Adipocyte (in vitro differentiated cells): ENCODE data around the gene GORAB.

Experiments used
- DNase-seq: peaks from one replicate; pipeline ENCODE4 v3.0.0-alpha.2; 2015; ENCODE audit warnings: low read depth
- H3K27me3 ChIP-seq: replicated peaks from 2 replicates; pipeline ENCODE4 v1.7.0; 2013; ENCODE audit warnings: mild to moderate bottlenecking, low read length, moderate library complexity; ENCODE audit not compliant: control insufficient read depth, insufficient read depth
- H3K36me3 ChIP-seq: 2 replicates; pipeline ENCODE4 v1.7.0; 2013; ENCODE audit warnings: low read length, mild to moderate bottlenecking, moderate library complexity; ENCODE audit not compliant: control insufficient read depth, insufficient read depth, severe bottlenecking
- H3K4me1 ChIP-seq: 2 replicates; pipeline ENCODE4 v1.7.0; 2013; ENCODE audit warnings: mild to moderate bottlenecking, low read length, moderate library complexity; ENCODE audit not compliant: control insufficient read depth, insufficient read depth
- H3K4me3 ChIP-seq: 2 replicates; pipeline ENCODE4 v1.7.0; 2013; ENCODE audit warnings: mild to moderate bottlenecking, low read length, moderate library complexity
- H3K9ac ChIP-seq: 2 replicates; pipeline ENCODE4 v1.7.0; 2013; ENCODE audit warnings: mild to moderate bottlenecking, low read length, moderate library complexity
- H3K9me3 ChIP-seq: 2 replicates; pipeline ENCODE4 v1.7.0; 2013; ENCODE audit warnings: mild to moderate bottlenecking, low read length, moderate library complexity; ENCODE audit not compliant: control insufficient read depth

The GORAB gene, protein sequence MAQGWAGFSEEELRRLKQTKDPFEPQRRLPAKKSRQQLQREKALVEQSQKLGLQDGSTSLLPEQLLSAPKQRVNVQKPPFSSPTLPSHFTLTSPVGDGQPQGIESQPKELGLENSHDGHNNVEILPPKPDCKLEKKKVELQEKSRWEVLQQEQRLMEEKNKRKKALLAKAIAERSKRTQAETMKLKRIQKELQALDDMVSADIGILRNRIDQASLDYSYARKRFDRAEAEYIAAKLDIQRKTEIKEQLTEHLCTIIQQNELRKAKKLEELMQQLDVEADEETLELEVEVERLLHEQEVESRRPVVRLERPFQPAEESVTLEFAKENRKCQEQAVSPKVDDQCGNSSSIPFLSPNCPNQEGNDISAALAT

DNA sequence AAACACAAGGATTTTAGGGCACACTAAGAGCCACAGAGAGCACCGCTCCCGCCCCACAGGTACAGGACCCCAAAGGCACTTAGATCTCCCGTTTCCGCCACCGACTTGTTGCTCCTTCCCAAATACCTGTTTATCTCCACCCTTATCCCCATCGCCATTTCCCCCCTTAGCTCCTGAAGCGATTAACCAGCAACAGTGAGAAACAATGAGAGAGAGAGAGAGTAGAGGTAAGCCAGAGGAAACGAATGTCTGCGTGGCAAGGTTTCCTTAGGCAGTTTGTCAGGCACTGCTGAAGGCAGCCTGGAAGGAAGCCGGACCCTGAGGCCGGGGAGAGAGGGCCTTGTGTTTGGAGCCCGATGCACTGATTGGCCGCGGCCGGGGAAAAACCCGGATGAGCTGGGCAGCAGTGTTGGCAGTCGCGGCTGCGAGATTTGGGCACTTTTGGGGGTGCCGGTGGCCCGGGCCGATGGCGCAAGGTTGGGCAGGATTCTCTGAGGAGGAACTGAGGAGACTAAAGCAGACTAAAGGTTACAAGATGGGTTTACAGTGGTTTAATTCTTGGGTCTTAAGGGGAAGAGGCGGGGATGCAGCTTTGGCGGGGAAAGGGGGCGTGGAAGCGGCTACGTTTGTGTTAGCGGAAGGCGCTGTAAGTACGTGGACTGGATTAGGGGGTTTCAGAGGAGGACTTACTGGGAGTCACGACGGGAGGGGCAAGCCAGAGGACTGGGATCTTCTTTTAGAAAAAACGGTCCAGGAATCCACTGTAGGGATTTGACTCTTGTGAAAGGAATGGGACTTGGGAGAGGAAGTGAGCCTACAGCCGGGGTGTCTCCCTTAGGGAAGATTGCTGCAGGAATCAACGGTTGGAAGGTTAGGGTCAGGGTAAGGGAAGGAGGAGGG is at the start of gene GORAB:
Gene GORAB (plus strand): TSS at position 409 of the 900 bp plus-strand sequence. CDS start 58 bp downstream, at position 467.
- peaks cover 5% of the 10 kb centered on the region for H3K36me3 ChIP-seq
- H3K27me3 ChIP-seq = no peaks in the 10 kb centered on the region
- H3K4me1 ChIP-seq = peaks cover 32% of the 10 kb centered on the region
- H3K4me3 ChIP-seq = peak within 1 kb of the TSS; percentile 93
- peak; percentile 97 for DNase-seq
- H3K9ac ChIP-seq = peak within 1 kb of the TSS; percentile 97
- H3K9me3 ChIP-seq = no peaks in the 10 kb centered on the region

- H3K4me3 ChIP-seq = peak overlapping the region; percentile 55
- peaks cover 11% of the 10 kb centered on the region for H3K4me1 ChIP-seq
- H3K9me3 ChIP-seq = no peaks in the 10 kb centered on the region
- peak overlapping the region; percentile 49 for H3K9ac ChIP-seq
- H3K27me3 ChIP-seq = no peaks in the 10 kb centered on the region
- H3K36me3 ChIP-seq = no peaks in the 10 kb centered on the region
- DNase-seq = peak; percentile 42
Measured at GRCh38 chr1:170483051-170483450, 48.9 kb upstream of the GORAB start.

GRCh38 chr1:170487503-170487902 is 44.5 kb upstream of the GORAB start:
- Histone ChIP-seq H3K9ac (no peak overlapping the region), H3K27me3 (no peaks in the 10 kb centered on the region), H3K4me3 (no peak overlapping the region), H3K4me1 (peaks cover 9% of the 10 kb centered on the region), H3K9me3 (no peaks in the 10 kb centered on the region), H3K36me3 (no peaks in the 10 kb centered on the region)
- no peak for DNase-seq

- Histone ChIP-seq H3K36me3 (no peaks in the 10 kb centered on the region), H3K4me1 (no peaks in the 10 kb centered on the region), H3K9ac (no peak overlapping the region), H3K27me3 (no peaks in the 10 kb centered on the region), H3K9me3 (no peaks in the 10 kb centered on the region), H3K4me3 (no peak overlapping the region)
- no peak for DNase-seq
Measured at GRCh38 chr1:170491291-170491690, 40.7 kb upstream of the GORAB start.

DNA sequence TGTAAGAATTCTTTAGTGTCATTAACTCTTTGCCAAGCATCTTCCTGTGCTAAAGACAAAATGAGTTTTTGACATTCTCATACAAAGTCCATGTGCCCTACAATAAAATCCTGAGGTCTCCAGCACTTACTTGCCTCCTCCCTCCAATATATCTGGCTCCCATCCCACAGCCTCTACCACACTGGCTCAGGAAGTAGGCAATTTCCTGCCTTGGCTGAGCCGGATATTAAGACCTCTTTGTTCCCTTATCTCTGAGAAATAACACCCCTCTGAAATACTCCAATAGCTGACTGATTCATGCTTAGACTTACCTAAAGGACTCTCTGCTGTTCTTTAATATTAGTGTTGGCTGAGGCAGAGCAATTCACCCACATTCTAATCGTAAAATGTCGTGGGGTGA is 37.6 kb upstream of the GORAB start:
- H3K4me3 ChIP-seq = no peak overlapping the region

GRCh38 chr1:170495006-170495405 is 37.0 kb upstream of the GORAB start:
- Histone ChIP-seq H3K9me3 (no peaks in the 10 kb centered on the region), H3K9ac (no peak overlapping the region), H3K27me3 (no peaks in the 10 kb centered on the region), H3K4me1 (peaks cover 8% of the 10 kb centered on the region), H3K36me3 (no peaks in the 10 kb centered on the region), H3K4me3 (no peak overlapping the region)
- no peak for DNase-seq

More for the DNA sequence above, 37.6 kb upstream of the GORAB start:
- Histone ChIP-seq H3K27me3 (no peaks in the 10 kb centered on the region), H3K9me3 (no peaks in the 10 kb centered on the region), H3K4me1 (peaks cover 6% of the 10 kb centered on the region), H3K9ac (no peak overlapping the region), H3K36me3 (no peaks in the 10 kb centered on the region)
- no peak for DNase-seq

- no peaks in the 10 kb centered on the region for H3K9me3 ChIP-seq
- DNase-seq = no peak
- peaks cover 8% of the 10 kb centered on the region for H3K4me1 ChIP-seq
- no peak overlapping the region for H3K9ac ChIP-seq
- H3K4me3 ChIP-seq = no peak overlapping the region
- no peaks in the 10 kb centered on the region for H3K27me3 ChIP-seq
- H3K36me3 ChIP-seq = no peaks in the 10 kb centered on the region
Measured at GRCh38 chr1:170498876-170499275, 33.1 kb upstream of the GORAB start.

DNA sequence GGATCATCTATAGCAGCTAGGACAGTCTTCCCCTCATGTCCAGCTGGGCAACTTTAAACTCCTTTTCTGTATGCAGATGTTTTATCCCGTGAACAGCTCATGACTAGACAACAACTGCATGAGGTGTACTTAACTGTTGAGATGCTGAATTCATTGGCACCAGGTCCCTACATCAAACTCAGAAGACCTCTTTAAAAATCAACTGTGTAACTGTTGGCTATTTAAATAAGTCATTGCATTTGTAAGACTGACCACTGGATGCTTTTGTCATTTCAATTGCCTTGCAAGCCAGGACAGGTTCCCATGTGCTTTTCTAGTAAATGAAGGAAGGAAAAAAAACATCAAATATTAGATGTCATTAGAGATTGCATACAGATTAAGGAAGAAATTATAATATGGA is 28.3 kb upstream of the GORAB start:
- no peaks in the 10 kb centered on the region for H3K27me3 ChIP-seq
- no peaks in the 10 kb centered on the region for H3K9me3 ChIP-seq
- no peak for DNase-seq
- H3K4me1 ChIP-seq = peaks cover 7% of the 10 kb centered on the region
- no peak overlapping the region for H3K4me3 ChIP-seq
- H3K36me3 ChIP-seq = no peaks in the 10 kb centered on the region
- no peak overlapping the region for H3K9ac ChIP-seq

GRCh38 chr1:170510163-170510562 is 21.8 kb upstream of the GORAB start:
- Histone ChIP-seq H3K9ac (no peak overlapping the region), H3K27me3 (no peaks in the 10 kb centered on the region), H3K4me1 (no peaks in the 10 kb centered on the region), H3K4me3 (no peak overlapping the region), H3K36me3 (no peaks in the 10 kb centered on the region), H3K9me3 (no peaks in the 10 kb centered on the region)
- DNase-seq = no peak

DNA sequence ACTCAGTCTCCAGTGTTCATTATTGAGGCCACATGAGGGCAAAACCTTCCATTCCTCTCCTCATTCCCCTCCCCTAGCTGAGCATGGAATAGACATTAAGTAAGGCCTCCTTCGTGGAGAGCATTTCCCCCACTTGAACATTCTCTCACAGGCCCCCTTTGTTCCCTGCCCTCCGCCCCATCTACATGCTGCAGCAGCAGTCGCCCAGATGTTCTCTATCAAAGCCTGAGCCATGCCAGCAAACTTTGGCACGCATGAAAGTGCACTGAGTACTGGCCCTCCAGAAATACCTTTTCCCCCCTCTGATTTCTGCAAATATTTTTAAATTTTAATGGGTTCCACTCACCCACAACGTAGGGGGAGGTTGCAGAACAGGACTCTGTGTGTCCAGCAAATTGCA is 20.9 kb upstream of the GORAB start:
- no peak for DNase-seq
- H3K9ac ChIP-seq = no peak overlapping the region
- H3K4me1 ChIP-seq = no peaks in the 10 kb centered on the region
- no peaks in the 10 kb centered on the region for H3K27me3 ChIP-seq
- no peaks in the 10 kb centered on the region for H3K9me3 ChIP-seq
- H3K4me3 ChIP-seq = no peak overlapping the region
- H3K36me3 ChIP-seq = no peaks in the 10 kb centered on the region

DNA sequence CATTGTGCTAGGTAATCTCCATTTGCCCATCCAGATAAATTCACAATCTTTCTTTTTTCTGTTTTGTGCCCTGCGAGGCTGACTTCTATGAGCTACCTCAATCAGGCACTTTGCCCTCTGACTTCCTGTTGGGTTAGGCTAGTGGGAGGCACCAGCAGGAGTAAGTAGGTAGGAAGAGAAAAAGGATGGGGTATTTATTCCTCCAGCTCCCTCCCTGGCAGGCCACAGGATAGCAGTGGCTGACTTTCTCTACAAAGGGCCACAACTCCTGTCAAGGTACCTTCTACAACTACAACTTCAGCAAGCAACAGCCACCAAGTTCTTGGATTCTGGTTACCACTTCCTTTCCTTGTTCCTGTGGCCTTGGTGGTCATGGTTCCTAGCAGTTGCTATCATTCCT is 18.8 kb upstream of the GORAB start:
- Histone ChIP-seq H3K36me3 (no peaks in the 10 kb centered on the region), H3K27me3 (no peaks in the 10 kb centered on the region), H3K9me3 (no peaks in the 10 kb centered on the region), H3K4me1 (no peaks in the 10 kb centered on the region), H3K4me3 (no peak overlapping the region), H3K9ac (no peak overlapping the region)
- no peak for DNase-seq
